ENCODE measurements around the gene MYL12B.

MYL12B gene

DNA sequence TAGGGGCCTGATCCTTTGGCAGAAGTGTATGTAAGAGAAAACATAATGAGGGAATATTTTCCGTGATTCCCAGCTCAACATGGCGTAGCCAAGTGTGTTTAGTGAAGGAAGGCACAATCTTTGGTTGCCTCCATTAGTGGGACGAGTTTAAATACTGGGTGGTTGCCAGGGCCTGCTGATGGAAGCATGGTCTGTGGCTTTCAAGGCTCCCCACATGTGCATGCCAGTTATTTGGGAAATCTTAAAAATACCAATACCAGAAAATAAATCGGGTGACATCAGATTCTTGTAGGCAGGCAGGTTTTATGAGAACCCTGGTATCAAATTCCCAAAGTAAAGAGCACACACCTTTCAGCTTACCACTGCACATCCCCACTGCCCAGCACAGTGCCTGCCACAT, 7.2 kb upstream of the MYL12B start:
- no peak for TF ChIP-seq ZNF223 (tag by site-specific recombination; IDR thresholded peaks at IDR 0.05)
- TF ChIP-seq, protein P1, sequence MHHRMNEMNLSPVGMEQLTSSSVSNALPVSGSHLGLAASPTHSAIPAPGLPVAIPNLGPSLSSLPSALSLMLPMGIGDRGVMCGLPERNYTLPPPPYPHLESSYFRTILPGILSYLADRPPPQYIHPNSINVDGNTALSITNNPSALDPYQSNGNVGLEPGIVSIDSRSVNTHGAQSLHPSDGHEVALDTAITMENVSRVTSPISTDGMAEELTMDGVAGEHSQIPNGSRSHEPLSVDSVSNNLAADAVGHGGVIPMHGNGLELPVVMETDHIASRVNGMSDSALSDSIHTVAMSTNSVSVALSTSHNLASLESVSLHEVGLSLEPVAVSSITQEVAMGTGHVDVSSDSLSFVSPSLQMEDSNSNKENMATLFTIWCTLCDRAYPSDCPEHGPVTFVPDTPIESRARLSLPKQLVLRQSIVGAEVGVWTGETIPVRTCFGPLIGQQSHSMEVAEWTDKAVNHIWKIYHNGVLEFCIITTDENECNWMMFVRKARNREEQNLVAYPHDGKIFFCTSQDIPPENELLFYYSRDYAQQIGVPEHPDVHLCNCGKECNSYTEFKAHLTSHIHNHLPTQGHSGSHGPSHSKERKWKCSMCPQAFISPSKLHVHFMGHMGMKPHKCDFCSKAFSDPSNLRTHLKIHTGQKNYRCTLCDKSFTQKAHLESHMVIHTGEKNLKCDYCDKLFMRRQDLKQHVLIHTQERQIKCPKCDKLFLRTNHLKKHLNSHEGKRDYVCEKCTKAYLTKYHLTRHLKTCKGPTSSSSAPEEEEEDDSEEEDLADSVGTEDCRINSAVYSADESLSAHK (tag by site-specific recombination; IDR thresholded peaks at IDR 0.05), result peak; percentile 77
- TF ChIP-seq ZNF501 (tag by site-specific recombination; IDR thresholded peaks at IDR 0.05), result 0 out of 2 replicates have a peak, but pooled peaks have one; percentile 13
- Histone ChIP-seq H3K4me1 (ENCODE audit: control insufficient read depth, insufficient read depth, low read length) (peaks cover 13% of the 10 kb centered on the region), H3K36me3 (ENCODE audit: control insufficient read depth in 2 of 2, insufficient read depth in 1 of 2, low read length in 2 of 2) (peaks cover 33 to 42% of the 10 kb centered on the region in 2 experiments), H3K27ac (ENCODE audit: extremely low read depth, low read depth, low read length) (no peak overlapping the region), H3K9me3 (ENCODE audit: control insufficient read depth, insufficient read depth, low read depth, low read length) (no peaks in the 10 kb centered on the region), H3K4me3 (ENCODE audit: low read depth, low read length) (no peak overlapping the region)
- ChIA-PET POLR2A (no interaction called here), CTCF (interaction anchor here (0.5 to 4.0 kb wide), 4 partner anchors 9 to 630 kb away, joined by 3 to 14 read pairs (median 4); no protein-coding TSS in a partner anchor)

DNA sequence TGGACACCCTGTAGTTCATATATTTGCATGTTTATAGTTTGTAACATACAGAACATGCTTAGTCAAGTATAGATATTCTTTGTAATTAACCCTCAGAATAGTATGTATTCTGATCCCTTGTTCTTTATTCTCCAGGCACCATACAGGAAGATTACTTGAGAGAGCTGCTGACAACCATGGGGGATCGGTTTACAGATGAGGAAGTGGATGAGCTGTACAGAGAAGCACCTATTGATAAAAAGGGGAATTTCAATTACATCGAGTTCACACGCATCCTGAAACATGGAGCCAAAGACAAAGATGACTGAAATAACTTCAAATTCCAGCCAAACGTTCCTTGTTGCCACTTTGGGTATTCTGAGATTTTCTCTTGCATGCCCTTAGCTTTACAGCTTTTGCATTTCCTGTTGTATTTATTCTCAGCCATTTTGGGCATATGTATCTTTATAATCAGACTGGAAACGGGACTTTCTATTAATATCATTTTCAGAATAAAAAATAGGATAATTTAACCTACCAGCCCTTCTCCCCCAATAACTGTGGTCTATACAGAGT, 6.2 kb upstream of the MYL12B start:
- POLR2A ChIA-PET, result interaction anchor here (1.3 to 2.3 kb wide), 2 partner anchors 8 to 10 kb away, joined by 4 to 18 read pairs; partner anchors contain the start of gene MYL12A
- CTCF ChIA-PET, result interaction anchor here (0.7 to 4.0 kb wide), 6 partner anchors 8 to 743 kb away, joined by 3 to 14 read pairs (median 3); partner anchors contain the start of gene MYL12A
- no peak for TF ChIP-seq ZNF555 (tag by site-specific recombination; conservative IDR thresholded peaks at IDR 0.05)
- Histone ChIP-seq H3K4me1 (ENCODE audit: control insufficient read depth, insufficient read depth, low read length) (peaks cover 10% of the 10 kb centered on the region), H3K27ac (ENCODE audit: extremely low read depth, low read depth, low read length) (no peak overlapping the region), H3K9me3 (ENCODE audit: control insufficient read depth, insufficient read depth, low read depth, low read length) (no peaks in the 10 kb centered on the region), H3K4me3 (ENCODE audit: low read depth, low read length) (no peak overlapping the region), H3K36me3 (ENCODE audit: control insufficient read depth in 2 of 2, insufficient read depth in 1 of 2, low read length in 2 of 2) (peaks cover 33 to 42% of the 10 kb centered on the region in 2 experiments)

DNA sequence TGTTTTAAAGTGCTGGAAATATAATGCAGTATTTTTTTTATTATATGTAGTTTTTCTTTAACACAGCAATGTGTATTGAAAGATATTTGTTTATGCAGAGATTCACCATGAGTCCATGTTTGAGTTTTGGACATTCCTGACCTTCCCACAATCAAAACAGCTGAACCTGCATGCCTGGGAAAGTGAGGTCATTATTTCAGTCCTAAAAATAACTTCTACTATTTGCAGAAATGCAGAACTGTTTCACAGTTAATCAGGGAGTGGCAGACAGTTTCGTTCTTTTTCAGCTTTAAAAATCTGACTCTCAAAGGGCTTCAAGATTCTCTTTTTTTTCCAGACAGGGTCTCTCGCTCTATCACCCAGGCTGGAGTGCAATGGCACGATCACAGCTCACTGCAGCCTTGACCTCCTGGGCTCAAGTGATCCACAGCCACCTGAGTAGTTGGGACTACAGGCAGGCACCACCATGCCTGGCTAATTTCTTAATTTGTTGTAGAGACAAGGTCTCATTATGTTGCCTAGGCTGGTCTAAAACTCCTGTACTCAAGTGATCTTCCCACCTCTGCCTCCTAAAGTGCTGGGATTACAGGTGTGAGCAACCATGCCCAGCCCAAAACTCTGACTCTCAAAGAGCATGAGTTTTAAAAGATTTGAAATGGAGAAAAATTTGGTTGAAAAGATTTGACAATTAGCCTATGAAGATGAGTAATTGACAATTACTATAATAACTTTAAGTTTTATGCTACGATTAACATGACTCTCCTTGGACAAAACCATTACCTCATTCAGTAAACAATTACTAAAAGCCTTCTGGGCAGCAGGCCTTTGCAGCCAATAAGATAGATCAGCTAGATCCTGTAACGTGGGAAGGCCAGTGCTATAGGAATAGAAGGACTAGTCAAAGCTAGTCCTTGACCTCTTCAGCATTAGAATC, 5.0 kb upstream of the MYL12B start:
- H3K4me3 ChIP-seq (ENCODE audit: low read depth, low read length), result no peak overlapping the region; the same call in 1 of the 2 replicates
- CTCF ChIA-PET, result interaction anchor here (1.0 to 4.0 kb wide), 3 partner anchors 11 to 739 kb away, joined by 3 to 14 read pairs (median 5); no protein-coding TSS in a partner anchor
- H3K36me3 ChIP-seq (ENCODE audit: control insufficient read depth in 2 of 2, insufficient read depth in 1 of 2, low read length in 2 of 2), result peaks cover 33 to 42% of the 10 kb centered on the region in 2 experiments
- peak overlapping the region; percentile 64 for H3K27ac ChIP-seq (ENCODE audit: extremely low read depth, low read depth, low read length)
- POLR2A ChIA-PET, result interaction anchor here (1.3 to 2.3 kb wide), 2 partner anchors 8 to 9 kb away, joined by 4 to 18 read pairs; partner anchors contain the start of gene MYL12A
- H3K9me3 ChIP-seq (ENCODE audit: control insufficient read depth, insufficient read depth, low read depth, low read length), result no peaks in the 10 kb centered on the region
- H3K4me1 ChIP-seq (ENCODE audit: control insufficient read depth, insufficient read depth, low read length), result peaks cover 7% of the 10 kb centered on the region
- TF ChIP-seq ZEB2 (tag by site-specific recombination; IDR thresholded peaks at IDR 0.05) (peak; percentile 56; the same call in 1 of the 2 replicates), ZNF10 (tag by site-specific recombination; IDR thresholded peaks at IDR 0.05) (peak; percentile 67; the same call in 1 of the 2 replicates), KLF10 (tag by site-specific recombination; IDR thresholded peaks at IDR 0.05) (peak; percentile 12; the same call in 1 of the 2 replicates), ZBTB17 (tag by site-specific recombination; IDR thresholded peaks at IDR 0.05) (0 out of 2 replicates have a peak, but pooled peaks have one; percentile 33), ZNF184 (tag by site-specific recombination; IDR thresholded peaks at IDR 0.05) (0 out of 2 replicates have a peak, but pooled peaks have one; percentile 30), ZFP37 (tag by site-specific recombination; IDR thresholded peaks at IDR 0.05) (peak; percentile 44), ZNF843 (tag by site-specific recombination; IDR thresholded peaks at IDR 0.05) (peak; percentile 19; the same call in 1 of the 2 replicates), ZNF600 (tag by site-specific recombination; IDR thresholded peaks at IDR 0.05) (0 out of 2 replicates have a peak, but pooled peaks have one; percentile 38), ZNF707 (tag by site-specific recombination; IDR thresholded peaks at IDR 0.05) (no peak), OSR2 (tag by site-specific recombination; IDR thresholded peaks at IDR 0.05) (peak; percentile 21; the same call in 1 of the 2 replicates), ZNF629 (tag by site-specific recombination; IDR thresholded peaks at IDR 0.05) (peak; percentile 20; the same call in 1 of the 2 replicates)
- TF ChIP-seq, protein P2, sequence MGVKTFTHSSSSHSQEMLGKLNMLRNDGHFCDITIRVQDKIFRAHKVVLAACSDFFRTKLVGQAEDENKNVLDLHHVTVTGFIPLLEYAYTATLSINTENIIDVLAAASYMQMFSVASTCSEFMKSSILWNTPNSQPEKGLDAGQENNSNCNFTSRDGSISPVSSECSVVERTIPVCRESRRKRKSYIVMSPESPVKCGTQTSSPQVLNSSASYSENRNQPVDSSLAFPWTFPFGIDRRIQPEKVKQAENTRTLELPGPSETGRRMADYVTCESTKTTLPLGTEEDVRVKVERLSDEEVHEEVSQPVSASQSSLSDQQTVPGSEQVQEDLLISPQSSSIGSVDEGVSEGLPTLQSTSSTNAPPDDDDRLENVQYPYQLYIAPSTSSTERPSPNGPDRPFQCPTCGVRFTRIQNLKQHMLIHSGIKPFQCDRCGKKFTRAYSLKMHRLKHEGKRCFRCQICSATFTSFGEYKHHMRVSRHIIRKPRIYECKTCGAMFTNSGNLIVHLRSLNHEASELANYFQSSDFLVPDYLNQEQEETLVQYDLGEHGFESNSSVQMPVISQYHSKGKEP (tag by site-specific recombination; IDR thresholded peaks at IDR 0.05), result peak; percentile 22; the same call in 1 of the 2 replicates
- TF ChIP-seq, protein P3, sequence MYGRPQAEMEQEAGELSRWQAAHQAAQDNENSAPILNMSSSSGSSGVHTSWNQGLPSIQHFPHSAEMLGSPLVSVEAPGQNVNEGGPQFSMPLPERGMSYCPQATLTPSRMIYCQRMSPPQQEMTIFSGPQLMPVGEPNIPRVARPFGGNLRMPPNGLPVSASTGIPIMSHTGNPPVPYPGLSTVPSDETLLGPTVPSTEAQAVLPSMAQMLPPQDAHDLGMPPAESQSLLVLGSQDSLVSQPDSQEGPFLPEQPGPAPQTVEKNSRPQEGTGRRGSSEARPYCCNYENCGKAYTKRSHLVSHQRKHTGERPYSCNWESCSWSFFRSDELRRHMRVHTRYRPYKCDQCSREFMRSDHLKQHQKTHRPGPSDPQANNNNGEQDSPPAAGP (tag by site-specific recombination; IDR thresholded peaks at IDR 0.05), result 0 out of 2 replicates have a peak, but pooled peaks have one; percentile 38
- TF ChIP-seq, protein P4, sequence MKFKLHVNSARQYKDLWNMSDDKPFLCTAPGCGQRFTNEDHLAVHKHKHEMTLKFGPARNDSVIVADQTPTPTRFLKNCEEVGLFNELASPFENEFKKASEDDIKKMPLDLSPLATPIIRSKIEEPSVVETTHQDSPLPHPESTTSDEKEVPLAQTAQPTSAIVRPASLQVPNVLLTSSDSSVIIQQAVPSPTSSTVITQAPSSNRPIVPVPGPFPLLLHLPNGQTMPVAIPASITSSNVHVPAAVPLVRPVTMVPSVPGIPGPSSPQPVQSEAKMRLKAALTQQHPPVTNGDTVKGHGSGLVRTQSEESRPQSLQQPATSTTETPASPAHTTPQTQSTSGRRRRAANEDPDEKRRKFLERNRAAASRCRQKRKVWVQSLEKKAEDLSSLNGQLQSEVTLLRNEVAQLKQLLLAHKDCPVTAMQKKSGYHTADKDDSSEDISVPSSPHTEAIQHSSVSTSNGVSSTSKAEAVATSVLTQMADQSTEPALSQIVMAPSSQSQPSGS (tag by site-specific recombination; IDR thresholded peaks at IDR 0.05; ENCODE audit: low read depth), result peak; percentile 82
- TF ChIP-seq, protein P1 (tag by site-specific recombination; IDR thresholded peaks at IDR 0.05), result no peak

Data from HEK293 (cell line).